GM23338 (cell line): ENCODE measurements around the gene SPIRE1. TPM values are rescaled to one million over a fixed set of nuclear protein-coding genes. Genes with fewer than 3 reads are reported as not detected.

ENCODE experiments used
- ATAC-seq: fragments of 200-7000 bp; cut with Tn5 transposase; 3 replicates; pipeline ENCODE4 v1.9.1; 2020
- DNase-seq: peaks from one replicate; pipeline ENCODE4 v3.0.0-alpha.2; 2015; ENCODE audit warnings: low spot score
- H2AFZ ChIP-seq: fragments of 200-600 bp; sonication (generic); 2 replicates; pipeline ENCODE4 v1.8.0; 2016; ENCODE audit warnings: antibody characterized with exemption, mild to moderate bottlenecking, moderate library complexity
- H3F3A ChIP-seq: fragments of 200-600 bp; sonication (generic); replicated peaks from 2 replicates; pipeline ENCODE4 v1.8.0; 2017; ENCODE audit warnings: antibody characterized with exemption, mixed run types, low read depth
- H3K27ac ChIP-seq: fragments of 200-600 bp; sonication (generic); 2 replicates; pipeline ENCODE4 v1.6.1; 2016; ENCODE audit warnings: low read depth
- H3K27me3 ChIP-seq: fragments of 200-600 bp; sonication (generic); 2 replicates; pipeline ENCODE4 v1.8.0; 2016; ENCODE audit warnings: mild to moderate bottlenecking, mixed run types, moderate library complexity; ENCODE audit not compliant: insufficient read depth
- H3K36me3 ChIP-seq: fragments of 200-600 bp; sonication (generic); 2 replicates; pipeline ENCODE4 v1.8.0; 2016; ENCODE audit warnings: mild to moderate bottlenecking; ENCODE audit not compliant: insufficient read depth
- H3K4me1 ChIP-seq: fragments of 200-600 bp; sonication (generic); 2 replicates; pipeline ENCODE4 v1.8.0; 2016; ENCODE audit warnings: mild to moderate bottlenecking, moderate library complexity; ENCODE audit not compliant: insufficient read depth
- H3K4me2 ChIP-seq: fragments of 200-600 bp; sonication (generic); 2 replicates; pipeline ENCODE4 v1.7.1; 2017; ENCODE audit warnings: mixed run types
- H3K4me3 ChIP-seq: fragments of 200-600 bp; sonication (generic); 2 replicates; pipeline ENCODE4 v1.6.1; 2016; ENCODE audit warnings: mixed run types
- H3K79me2 ChIP-seq: fragments of 200-600 bp; sonication (generic); replicated peaks from 2 replicates; pipeline ENCODE4 v1.8.0; 2017; ENCODE audit warnings: mild to moderate bottlenecking; ENCODE audit not compliant: insufficient read depth
- H3K9me2 ChIP-seq: fragments of 200-600 bp; sonication (generic); 2 replicates; pipeline ENCODE4 v1.8.0; 2017; ENCODE audit not compliant: insufficient read depth
- H4K20me1 ChIP-seq: fragments of 200-600 bp; sonication (generic); replicated peaks from 2 replicates; pipeline ENCODE4 v1.8.0; 2017; ENCODE audit warnings: mild to moderate bottlenecking; ENCODE audit not compliant: insufficient read depth
- H3K27ac Mint-ChIP-seq: 2 replicates; pipeline ENCODE4 v1.8.0; 2020; ENCODE audit warnings: inconsistent platforms, mild to moderate bottlenecking, moderate library complexity, mixed read lengths
- H3K27me3 Mint-ChIP-seq: 3 replicates; pipeline ENCODE4 v1.8.0; 2022; ENCODE audit warnings: low read depth, mild to moderate bottlenecking, moderate library complexity, mixed read lengths, inconsistent platforms; ENCODE audit not compliant: insufficient read depth, poor library complexity
- H3K36me3 Mint-ChIP-seq: 3 replicates; pipeline ENCODE4 v1.8.0; 2021; ENCODE audit warnings: low read depth, mild to moderate bottlenecking, inconsistent platforms, moderate library complexity, mixed read lengths
- H3K4me1 Mint-ChIP-seq: 3 replicates; pipeline ENCODE4 v1.8.0; 2020; ENCODE audit warnings: mild to moderate bottlenecking, inconsistent platforms, mixed read lengths
- H3K4me3 Mint-ChIP-seq: 3 replicates; pipeline ENCODE4 v1.8.0; 2021; ENCODE audit warnings: moderate library complexity, mild to moderate bottlenecking, inconsistent platforms, mixed read lengths
- H3K9me3 Mint-ChIP-seq: 3 replicates; pipeline ENCODE4 v1.8.0; 2020; ENCODE audit warnings: moderate library complexity, mild to moderate bottlenecking, inconsistent platforms, mixed read lengths
- CREB1 ChIP-seq: fragments of 250-450 bp; sonication (Bioruptor Pico); IDR thresholded peaks from 2 replicates; pipeline ENCODE4 v1.5.0; 2020; ENCODE audit warnings: low read depth, mild to moderate bottlenecking, moderate library complexity
- ETS1 ChIP-seq: IDR thresholded peaks from 2 replicates; pipeline ENCODE4 v1.6.1; 2016; ENCODE audit warnings: antibody characterized with exemption
- EZH2 ChIP-seq: fragments of 200-600 bp; sonication (generic); IDR thresholded peaks from one replicate; pipeline ENCODE4 v1.8.0; 2017; ENCODE audit warnings: antibody characterized with exemption, mild to moderate bottlenecking, low read depth; ENCODE audit not compliant: unreplicated experiment
- EZH2phosphoT487 ChIP-seq: fragments of 200-600 bp; sonication (generic); IDR thresholded peaks from one replicate; pipeline ENCODE4 v1.8.1; 2018; ENCODE audit warnings: antibody characterized with exemption; ENCODE audit not compliant: unreplicated experiment
- NANOG ChIP-seq: IDR thresholded peaks from 2 replicates; pipeline ENCODE4 v1.6.1; 2016; ENCODE audit warnings: antibody characterized with exemption, borderline replicate concordance
- POLR2AphosphoS5 ChIP-seq: IDR thresholded peaks from 2 replicates; pipeline ENCODE4 v1.6.1; 2016; ENCODE audit warnings: antibody characterized with exemption, low read depth
- ZNF331 ChIP-seq: fragments of 250-450 bp; sonication (Bioruptor Pico); IDR thresholded peaks from 2 replicates; pipeline ENCODE4 v1.5.0; 2020; ENCODE audit warnings: low read depth, mild to moderate bottlenecking, moderate library complexity
- ZNF462 ChIP-seq: fragments of 250-450 bp; sonication (Bioruptor Pico); IDR thresholded peaks from 2 replicates; pipeline ENCODE4 v1.5.0; 2020; ENCODE audit warnings: mild to moderate bottlenecking, moderate library complexity
- polyA plus RNA-seq: library from polyadenylated mRNA; unstranded; fragments of >200 nt; fragmentation: Nextera tagmentation; extraction: Ambion mirVana; gene quantifications from 2 replicates; pipeline ENCODE4 v1.2.1, GENCODE V29; 2016
- total RNA-seq: library from RNA; depleted of rRNA; stranded (reverse); fragments of >200 nt; shearing (Covaris generic); gene quantifications from 2 replicates; pipeline ENCODE4 v1.2.3, GENCODE V29; 2014
- TF ChIP-seq, protein P1 (sequence below), 2 experiments: fragments of 200-600 bp in 1 of 2; sonication (generic) in 1 of 2; conservative IDR thresholded peaks; 2 replicates each; pipeline versions ENCODE4 v1.5.1 to v1.6.1; 2016 to 2017; ENCODE audit warnings: antibody characterized with exemption in 2 of 2, low read depth in 2 of 2, mild to moderate bottlenecking in 2 of 2, moderate library complexity in 1 of 2
- TF ChIP-seq, protein P2 (sequence below): IDR thresholded peaks from one replicate; pipeline ENCODE4 v1.6.1; 2018; ENCODE audit warnings: antibody characterized with exemption; ENCODE audit not compliant: unreplicated experiment

The SPIRE1 gene
- total and polyA plus RNA-seq, 2 experiments from 2014 or later, result 2.9 to 15.5 TPM

DNA sequence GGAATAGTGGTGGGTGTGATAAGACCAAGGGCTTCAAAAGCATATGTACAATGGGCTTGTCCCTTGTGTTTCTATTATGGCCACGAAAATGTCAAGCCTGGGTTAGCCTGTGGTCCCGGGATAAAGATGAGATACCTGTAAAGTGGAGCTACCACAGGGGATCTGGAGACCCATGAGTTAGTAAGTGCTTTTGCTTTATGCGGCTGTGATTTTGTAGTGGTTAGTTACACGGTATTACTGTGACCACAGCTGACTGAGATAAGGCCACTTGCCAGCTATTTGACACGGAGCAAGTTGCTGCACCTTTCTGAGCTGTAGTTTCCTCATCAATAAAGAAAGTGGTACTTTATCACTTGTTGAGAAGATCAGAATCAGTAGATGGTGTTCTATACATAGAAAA is 150.9 kb downstream of the SPIRE1 start:
- Histone ChIP-seq H3K27me3 (no peaks in the 10 kb centered on the region), H3F3A (no peaks in the 10 kb centered on the region), H3K79me2 (no peaks in the 10 kb centered on the region), H2AFZ (no peak overlapping the region), H3K27ac (no peak overlapping the region), H4K20me1 (no peaks in the 10 kb centered on the region), H3K4me2 (no peak overlapping the region), H3K4me3 (no peak overlapping the region), H3K36me3 (no peaks in the 10 kb centered on the region), H3K9me2 (no peaks in the 10 kb centered on the region), H3K4me1 (no peaks in the 10 kb centered on the region)
- Mint-ChIP-seq H3K9me3 (peaks cover 5% of the 10 kb centered on the region; the same call in 1 of the 3 replicates), H3K4me3 (no peak overlapping the region), H3K27ac (no peak overlapping the region), H3K36me3 (peaks cover 12% of the 10 kb centered on the region), H3K27me3 (no peaks in the 10 kb centered on the region), H3K4me1 (no peaks in the 10 kb centered on the region)
- TF ChIP-seq ETS1, result no peak
- no peak for TF ChIP-seq EZH2
- TF ChIP-seq ZNF331, result no peak
- no peak for TF ChIP-seq ZNF462 (CRISPR knock-in tag)
- no peak for TF ChIP-seq EZH2phosphoT487
- DNase-seq, result no peak
- ATAC-seq, result no peak

GRCh38 chr18:12500986-12501385 is 156.9 kb downstream of the SPIRE1 start:
- peaks cover 5% of the 10 kb centered on the region for H3K27me3 Mint-ChIP-seq
- no peak for ATAC-seq

More at GRCh38 chr18:12500986-12501385, 156.9 kb downstream of the SPIRE1 start:
- Mint-ChIP-seq H3K36me3 (no peaks in the 10 kb centered on the region), H3K4me3 (no peak overlapping the region), H3K27ac (no peak overlapping the region), H3K4me1 (no peaks in the 10 kb centered on the region), H3K9me3 (no peaks in the 10 kb centered on the region)
- H3K79me2 ChIP-seq, result no peaks in the 10 kb centered on the region
- no peak overlapping the region for H3K4me3 ChIP-seq
- H3K36me3 ChIP-seq, result no peaks in the 10 kb centered on the region
- no peaks in the 10 kb centered on the region for H4K20me1 ChIP-seq
- no peaks in the 10 kb centered on the region for H3K4me1 ChIP-seq
- H3K27me3 ChIP-seq, result no peaks in the 10 kb centered on the region
- TF ChIP-seq, protein P1, sequence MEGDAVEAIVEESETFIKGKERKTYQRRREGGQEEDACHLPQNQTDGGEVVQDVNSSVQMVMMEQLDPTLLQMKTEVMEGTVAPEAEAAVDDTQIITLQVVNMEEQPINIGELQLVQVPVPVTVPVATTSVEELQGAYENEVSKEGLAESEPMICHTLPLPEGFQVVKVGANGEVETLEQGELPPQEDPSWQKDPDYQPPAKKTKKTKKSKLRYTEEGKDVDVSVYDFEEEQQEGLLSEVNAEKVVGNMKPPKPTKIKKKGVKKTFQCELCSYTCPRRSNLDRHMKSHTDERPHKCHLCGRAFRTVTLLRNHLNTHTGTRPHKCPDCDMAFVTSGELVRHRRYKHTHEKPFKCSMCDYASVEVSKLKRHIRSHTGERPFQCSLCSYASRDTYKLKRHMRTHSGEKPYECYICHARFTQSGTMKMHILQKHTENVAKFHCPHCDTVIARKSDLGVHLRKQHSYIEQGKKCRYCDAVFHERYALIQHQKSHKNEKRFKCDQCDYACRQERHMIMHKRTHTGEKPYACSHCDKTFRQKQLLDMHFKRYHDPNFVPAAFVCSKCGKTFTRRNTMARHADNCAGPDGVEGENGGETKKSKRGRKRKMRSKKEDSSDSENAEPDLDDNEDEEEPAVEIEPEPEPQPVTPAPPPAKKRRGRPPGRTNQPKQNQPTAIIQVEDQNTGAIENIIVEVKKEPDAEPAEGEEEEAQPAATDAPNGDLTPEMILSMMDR (conservative IDR thresholded peaks at IDR 0.05; ENCODE audit: low read depth in 2 of 2), result no peak
- TF ChIP-seq EZH2phosphoT487, result no peak
- TF ChIP-seq POLR2AphosphoS5, result no peak
- no peak for TF ChIP-seq NANOG
- TF ChIP-seq, protein P2, sequence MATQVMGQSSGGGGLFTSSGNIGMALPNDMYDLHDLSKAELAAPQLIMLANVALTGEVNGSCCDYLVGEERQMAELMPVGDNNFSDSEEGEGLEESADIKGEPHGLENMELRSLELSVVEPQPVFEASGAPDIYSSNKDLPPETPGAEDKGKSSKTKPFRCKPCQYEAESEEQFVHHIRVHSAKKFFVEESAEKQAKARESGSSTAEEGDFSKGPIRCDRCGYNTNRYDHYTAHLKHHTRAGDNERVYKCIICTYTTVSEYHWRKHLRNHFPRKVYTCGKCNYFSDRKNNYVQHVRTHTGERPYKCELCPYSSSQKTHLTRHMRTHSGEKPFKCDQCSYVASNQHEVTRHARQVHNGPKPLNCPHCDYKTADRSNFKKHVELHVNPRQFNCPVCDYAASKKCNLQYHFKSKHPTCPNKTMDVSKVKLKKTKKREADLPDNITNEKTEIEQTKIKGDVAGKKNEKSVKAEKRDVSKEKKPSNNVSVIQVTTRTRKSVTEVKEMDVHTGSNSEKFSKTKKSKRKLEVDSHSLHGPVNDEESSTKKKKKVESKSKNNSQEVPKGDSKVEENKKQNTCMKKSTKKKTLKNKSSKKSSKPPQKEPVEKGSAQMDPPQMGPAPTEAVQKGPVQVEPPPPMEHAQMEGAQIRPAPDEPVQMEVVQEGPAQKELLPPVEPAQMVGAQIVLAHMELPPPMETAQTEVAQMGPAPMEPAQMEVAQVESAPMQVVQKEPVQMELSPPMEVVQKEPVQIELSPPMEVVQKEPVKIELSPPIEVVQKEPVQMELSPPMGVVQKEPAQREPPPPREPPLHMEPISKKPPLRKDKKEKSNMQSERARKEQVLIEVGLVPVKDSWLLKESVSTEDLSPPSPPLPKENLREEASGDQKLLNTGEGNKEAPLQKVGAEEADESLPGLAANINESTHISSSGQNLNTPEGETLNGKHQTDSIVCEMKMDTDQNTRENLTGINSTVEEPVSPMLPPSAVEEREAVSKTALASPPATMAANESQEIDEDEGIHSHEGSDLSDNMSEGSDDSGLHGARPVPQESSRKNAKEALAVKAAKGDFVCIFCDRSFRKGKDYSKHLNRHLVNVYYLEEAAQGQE, result no peak
- TF ChIP-seq CREB1 (CRISPR knock-in tag), result no peak
- no peaks in the 10 kb centered on the region for H3F3A ChIP-seq
- H3K27ac ChIP-seq, result no peak overlapping the region
- no peaks in the 10 kb centered on the region for H3K9me2 ChIP-seq
- no peak for DNase-seq
- H3K4me2 ChIP-seq, result no peak overlapping the region
- no peak overlapping the region for H2AFZ ChIP-seq
